Measurements from ENCODE around the gene TOMM20L. TPM values are rescaled to one million over a fixed set of nuclear protein-coding genes. Genes with fewer than 3 reads are reported as not detected.

The TOMM20L gene
- total RNA-seq = not detected in 2 replicates

GRCh38 chr14:58395812-58396788 is at the start of gene TOMM20L:
TSS of gene TOMM20L (plus strand) at chr14:58395930. CDS start at chr14:58395958, 28 bp downstream.

GRCh38 chr14:58427281-58428117 is 31.8 kb downstream of the TOMM20L start, which contains the start of the genes KIAA0586 and TIMM9:
TSS of gene KIAA0586 (plus strand) at chr14:58427719. CDS start at chr14:58428265, 546 bp downstream.
TSS of gene TIMM9 (minus strand) at chr14:58427531. CDS start at chr14:58411945, 15,586 bp downstream.

Other genes starting within 250 kb of the TOMM20L start
- gene ARMH4, start 243.7 kb upstream of the TOMM20L start, total RNA-seq = 1.00 and 4.0 TPM in 2 replicates
- 40.7 and 50.8 TPM in 2 replicates for gene ACTR10, start 195.8 kb upstream of the TOMM20L start, total RNA-seq
- 78.8 and 83.8 TPM in 2 replicates for gene PSMA3, start 151.1 kb upstream of the TOMM20L start, total RNA-seq
- gene ARID4A, start 97.4 kb upstream of the TOMM20L start, total RNA-seq = 7.0 and 8.2 TPM in 2 replicates
- gene TIMM9, start 31.6 kb downstream of the TOMM20L start, total RNA-seq = 17.8 and 19.4 TPM in 2 replicates
- gene KIAA0586, start 31.8 kb downstream of the TOMM20L start, total RNA-seq = 10.7 and 11.5 TPM in 2 replicates
- 44.8 and 78.7 TPM in 2 replicates for gene DACT1, start 242.0 kb downstream of the TOMM20L start, total RNA-seq